ENCODE measurements around the gene DDB1. TPM values are rescaled to one million over a fixed set of nuclear protein-coding genes. Genes with fewer than 3 reads are reported as not detected.

The DDB1 gene
- total RNA-seq, 1 experiment from 2014 or later: 284 TPM

GRCh38 chr11:61315260-61315659 lies 17.6 kb downstream of the DDB1 start:
- Mint-ChIP-seq H3K27me3 (ENCODE audit: insufficient read depth, unreplicated experiment) (no peaks in the 10 kb centered on the region), H3K4me3 (ENCODE audit: unreplicated experiment) (no peak overlapping the region), H3K36me3 (ENCODE audit: insufficient read depth, unreplicated experiment) (peaks cover 76% of the 10 kb centered on the region), H3K9me3 (ENCODE audit: unreplicated experiment) (no peaks in the 10 kb centered on the region), H3K27ac (ENCODE audit: unreplicated experiment) (no peak overlapping the region), H3K4me1 (ENCODE audit: low read depth, unreplicated experiment) (no peaks in the 10 kb centered on the region)
- no peak for DNase-seq
- TF ChIP-seq CTCF (IDR thresholded peaks at IDR 0.05; ENCODE audit: insufficient read depth in 1 of 2, low read depth in 1 of 2, low read length in 1 of 2, severe bottlenecking in 1 of 2, unreplicated experiment in 1 of 2): no peak
- H3K4me1 ChIP-seq: no peaks in the 10 kb centered on the region
- H3K9me3 ChIP-seq: no peaks in the 10 kb centered on the region
- H3K36me3 ChIP-seq (ENCODE audit: control insufficient read depth, insufficient read depth, low read length): peaks cover 8% of the 10 kb centered on the region
- ChIA-PET POLR2A (no interaction called here), CTCF (interaction anchor here (0.5 kb wide), 2 partner anchors 173 to 193 kb away, joined by 3 to 7 read pairs; partner anchors contain the start of gene LRRC10B)
- no peak overlapping the region for H3K4me3 ChIP-seq (ENCODE audit: low read depth, low read length)
- intact Hi-C loops (cut with micrococcal nuclease; ENCODE audit: unreplicated experiment): no loop called here
- BruUV-seq (replicated peaks): no TSS peak
- H3K27me3 ChIP-seq (replicated peaks; ENCODE audit: control insufficient read depth, insufficient read depth, low read length): no peaks in the 10 kb centered on the region

- no peak for DNase-seq
- no peak overlapping the region for H3K4me3 ChIP-seq (ENCODE audit: low read depth, low read length)
- TF ChIP-seq CTCF (IDR thresholded peaks at IDR 0.05; ENCODE audit: insufficient read depth in 1 of 2, low read depth in 1 of 2, low read length in 1 of 2, severe bottlenecking in 1 of 2, unreplicated experiment in 1 of 2): no peak
- Mint-ChIP-seq H3K36me3 (ENCODE audit: insufficient read depth, unreplicated experiment) (peaks cover 51% of the 10 kb centered on the region), H3K4me3 (ENCODE audit: unreplicated experiment) (no peak overlapping the region), H3K27ac (ENCODE audit: unreplicated experiment) (no peak overlapping the region), H3K4me1 (ENCODE audit: low read depth, unreplicated experiment) (no peaks in the 10 kb centered on the region), H3K27me3 (ENCODE audit: insufficient read depth, unreplicated experiment) (no peaks in the 10 kb centered on the region), H3K9me3 (ENCODE audit: unreplicated experiment) (no peaks in the 10 kb centered on the region)
- H3K9me3 ChIP-seq: no peaks in the 10 kb centered on the region
- H3K36me3 ChIP-seq (ENCODE audit: control insufficient read depth, insufficient read depth, low read length): peaks cover 5% of the 10 kb centered on the region
- intact Hi-C loops (cut with micrococcal nuclease; ENCODE audit: unreplicated experiment): no loop called here
- no peaks in the 10 kb centered on the region for H3K4me1 ChIP-seq
- H3K27me3 ChIP-seq (replicated peaks; ENCODE audit: control insufficient read depth, insufficient read depth, low read length): no peaks in the 10 kb centered on the region
- POLR2A ChIA-PET: no interaction called here
- CTCF ChIA-PET: interaction anchor here (1.2 kb wide), 1 partner anchor 16 kb away, joined by 4 read pairs; the partner anchor contains the start of gene VWCE
- BruUV-seq (replicated peaks): no TSS peak
Measured at GRCh38 chr11:61310749-61311148, 22.2 kb downstream of the DDB1 start.

DNA sequence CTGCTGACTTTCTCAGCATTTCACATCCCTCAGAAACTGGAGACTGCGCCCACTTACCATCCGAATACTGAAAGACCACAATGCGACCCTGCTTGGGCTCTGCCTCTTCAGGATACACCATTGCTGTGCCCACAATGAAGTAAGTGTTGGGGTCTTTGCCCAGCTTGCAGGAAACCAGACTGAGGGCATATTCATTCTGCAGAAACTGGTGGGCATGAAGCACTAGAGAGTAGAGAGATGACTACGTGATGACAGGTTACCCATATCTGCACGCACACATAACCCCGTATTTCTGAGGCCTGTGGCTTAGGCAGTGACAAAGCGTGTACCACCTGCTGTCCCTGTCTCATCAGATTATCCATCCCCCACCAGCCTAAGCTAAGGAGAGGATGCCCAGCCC lies 23.2 kb downstream of the DDB1 start:
- no peak overlapping the region for H3K27ac Mint-ChIP-seq (ENCODE audit: unreplicated experiment)
- Histone ChIP-seq H3K9me3 (no peaks in the 10 kb centered on the region), H3K36me3 (ENCODE audit: control insufficient read depth, insufficient read depth, low read length) (peaks cover 2% of the 10 kb centered on the region), H3K4me3 (ENCODE audit: low read depth, low read length) (no peak overlapping the region), H3K27me3 (replicated peaks; ENCODE audit: control insufficient read depth, insufficient read depth, low read length) (no peaks in the 10 kb centered on the region), H3K4me1 (no peaks in the 10 kb centered on the region)
- no peak for TF ChIP-seq CTCF (IDR thresholded peaks at IDR 0.05; ENCODE audit: insufficient read depth in 1 of 2, low read depth in 1 of 2, low read length in 1 of 2, severe bottlenecking in 1 of 2, unreplicated experiment in 1 of 2)
- H3K9me3 Mint-ChIP-seq (ENCODE audit: unreplicated experiment): no peaks in the 10 kb centered on the region
- no peaks in the 10 kb centered on the region for H3K4me1 Mint-ChIP-seq (ENCODE audit: low read depth, unreplicated experiment)
- H3K4me3 Mint-ChIP-seq (ENCODE audit: unreplicated experiment): no peak overlapping the region
- H3K36me3 Mint-ChIP-seq (ENCODE audit: insufficient read depth, unreplicated experiment): peaks cover 43% of the 10 kb centered on the region
- ChIA-PET CTCF (no interaction called here), POLR2A (interaction anchor here (0.6 kb wide), 2 partner anchors 46 to 52 kb away, joined by 3 to 7 read pairs; partner anchors contain the start of genes CYB561A3 and TMEM138)
- no peak for DNase-seq
- BruUV-seq (replicated peaks): no TSS peak
- intact Hi-C loops (cut with micrococcal nuclease; ENCODE audit: unreplicated experiment): no loop called here
- no peaks in the 10 kb centered on the region for H3K27me3 Mint-ChIP-seq (ENCODE audit: insufficient read depth, unreplicated experiment)

Data from Caco-2 (cell line).